Erythroblast (primary cell): ENCODE measurements around the gene SENP5.

ENCODE experiments used
- DNase-seq, 2 experiments: peaks; one replicate each; lab custom pipeline; 2025; lab: John Stamatoyannopoulos, UW
- GATA1 ChIP-seq: IDR thresholded peaks from 2 replicates; pipeline ENCODE4 v1.6.1; 2011; ENCODE audit warnings: low read depth, mild to moderate bottlenecking, control low read depth, low read length, moderate library complexity
- POLR2A ChIP-seq: IDR thresholded peaks from 2 replicates; pipeline ENCODE4 v1.6.1; 2011; ENCODE audit warnings: mild to moderate bottlenecking, low read length

The SENP5 gene

GRCh38 chr3:196981657-196982056 is 113.9 kb downstream of the SENP5 start:
- DNase-seq: no peak
- TF ChIP-seq POLR2A: no peak

DNA sequence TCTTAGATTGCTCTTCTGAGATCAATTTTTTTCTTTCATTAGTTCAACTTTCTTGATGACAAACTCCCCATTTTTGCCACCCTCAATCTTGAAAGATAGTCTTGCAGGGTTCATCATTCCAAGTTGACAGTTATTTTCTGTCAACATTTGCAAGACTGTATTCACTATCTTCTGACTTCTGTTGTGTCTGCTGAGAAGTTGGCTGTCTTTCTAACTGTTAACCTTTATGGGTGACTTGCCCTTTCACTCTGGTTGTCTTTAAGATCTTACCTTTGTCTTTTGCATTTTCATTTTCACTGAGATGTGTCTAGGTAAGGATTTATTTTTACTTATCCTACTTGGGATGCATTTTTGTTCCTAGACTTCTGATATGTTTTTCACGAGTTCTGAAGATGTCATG is 115.5 kb downstream of the SENP5 start:
- TF ChIP-seq GATA1: no peak
- no peak for TF ChIP-seq POLR2A
- DNase-seq: peak in 1 of 2 experiments; percentile 32
